Mucosa of gallbladder (tissue), 1 donor: Measurements from ENCODE around the gene KISS1R. TPM values are rescaled to one million over a fixed set of nuclear protein-coding genes. Genes with fewer than 3 reads are reported as not detected.

Experiments
- total RNA-seq: library from RNA; stranded (reverse); gene quantifications from one replicate; pipeline ENCODE4 v1.2.1, GENCODE V29; 2021
- donor health status: DM: no; HTN: no; CAD: no.

Gene KISS1R
- total RNA-seq, 1 donor from 2014 or later, result 0.17 TPM

Other genes starting within 250 kb of the KISS1R start
- gene FSTL3, start 240.9 kb upstream of the KISS1R start, total RNA-seq, result 39.1 TPM
- gene PRSS57, start 221.9 kb upstream of the KISS1R start, total RNA-seq, result not detected
- gene PALM, start 208.4 kb upstream of the KISS1R start, total RNA-seq, result 26.1 TPM
- gene MISP, start 166.2 kb upstream of the KISS1R start, total RNA-seq, result 79.4 TPM
- gene PTBP1, start 119.9 kb upstream of the KISS1R start, total RNA-seq, result 270 TPM
- gene PLPPR3, start 95.4 kb upstream of the KISS1R start, total RNA-seq, result 0.20 TPM
- not detected for gene AZU1, start 89.5 kb upstream of the KISS1R start, total RNA-seq
- gene PRTN3, start 76.3 kb upstream of the KISS1R start, total RNA-seq, result not detected
- not detected for gene ELANE, start 65.0 kb upstream of the KISS1R start, total RNA-seq
- gene CFD, start 57.7 kb upstream of the KISS1R start, total RNA-seq, result 133 TPM
- gene MED16, start 24.1 kb upstream of the KISS1R start, total RNA-seq, result 66.9 TPM
- gene RNU6-9, start 23.8 kb upstream of the KISS1R start, total RNA-seq, result not detected
- gene R3HDM4, start 4.1 kb upstream of the KISS1R start, total RNA-seq, result 47.5 TPM
- 7.0 TPM for gene ARID3A, start 8.7 kb downstream of the KISS1R start, total RNA-seq
- 52.5 TPM for gene WDR18, start 67.0 kb downstream of the KISS1R start, total RNA-seq
- gene GRIN3B, start 83.1 kb downstream of the KISS1R start, total RNA-seq, result 0.06 TPM
- gene TMEM259, start 103.8 kb downstream of the KISS1R start, total RNA-seq, result 182 TPM
- not detected for gene RNU6-2, start 104.2 kb downstream of the KISS1R start, total RNA-seq
- 104 TPM for gene CNN2, start 109.3 kb downstream of the KISS1R start, total RNA-seq
- 49.0 TPM for gene ABCA7, start 122.8 kb downstream of the KISS1R start, total RNA-seq
- gene ARHGAP45, start 149.8 kb downstream of the KISS1R start, total RNA-seq, result 42.4 TPM
- gene POLR2E, start 178.0 kb downstream of the KISS1R start, total RNA-seq, result 137 TPM
- gene GPX4, start 186.7 kb downstream of the KISS1R start, total RNA-seq, result 294 TPM